Immature natural killer cell (primary cell): ENCODE data around the gene KRT14. TPM values are rescaled to one million over a fixed set of nuclear protein-coding genes. Genes with fewer than 3 reads are reported as not detected.
A peak's percentile ranks its signal among the peaks of the same experiment; 100 is the strongest.
"Not testable (repeated sequence)": the region's sequence is repeated elsewhere in the genome, so short reads cannot be mapped to it uniquely, and the experiment has no call there.

Source experiments
- DNase-seq, 3 donors: peaks; one replicate each; pipeline ENCODE4 v3.0.0; 2022; ENCODE audit warnings: mixed read lengths in 1 of 3
- H3K27ac Mint-ChIP-seq, 6 donors: one replicate each; pipeline ENCODE4 v1.8.0; 2020; ENCODE audit warnings: mixed read lengths in 6 of 6, mild to moderate bottlenecking in 5 of 6, inconsistent platforms in 4 of 6, moderate library complexity in 3 of 6
- H3K27me3 Mint-ChIP-seq, 3 donors: one replicate each; pipeline ENCODE4 v1.8.0; 2020 to 2021; ENCODE audit warnings: low read depth in 3 of 3, mild to moderate bottlenecking in 3 of 3, mixed read lengths in 3 of 3, moderate library complexity in 3 of 3, inconsistent platforms in 1 of 3
- H3K36me3 Mint-ChIP-seq, 3 donors: one replicate each; pipeline ENCODE4 v1.8.0; 2020; ENCODE audit warnings: mixed read lengths in 3 of 3, inconsistent platforms in 2 of 3, mild to moderate bottlenecking in 2 of 3
- H3K4me1 Mint-ChIP-seq, 2 donors: one replicate each; pipeline ENCODE4 v1.8.0; 2020; ENCODE audit warnings: inconsistent platforms in 2 of 2, mild to moderate bottlenecking in 2 of 2, mixed read lengths in 2 of 2, moderate library complexity in 1 of 2
- H3K4me3 Mint-ChIP-seq, 5 donors: one replicate each; pipeline ENCODE4 v1.8.0; 2020; ENCODE audit warnings: mild to moderate bottlenecking in 5 of 5, mixed read lengths in 5 of 5, inconsistent platforms in 3 of 5, moderate library complexity in 3 of 5
- H3K9me3 Mint-ChIP-seq, 6 donors: one replicate each; pipeline ENCODE4 v1.8.0; 2020; ENCODE audit warnings: mild to moderate bottlenecking in 6 of 6, mixed read lengths in 6 of 6, inconsistent platforms in 4 of 6, moderate library complexity in 3 of 6
- polyA plus RNA-seq, 3 donors: library from polyadenylated mRNA; unstranded; fragments of 300-500 nt; fragmentation: Illumina TruSeq; gene quantifications; one replicate each; pipeline ENCODE4 v1.2.3, GENCODE V29; 2021

The KRT14 gene
- polyA plus RNA-seq, 3 donors from 2014 or later = not detected

DNA sequence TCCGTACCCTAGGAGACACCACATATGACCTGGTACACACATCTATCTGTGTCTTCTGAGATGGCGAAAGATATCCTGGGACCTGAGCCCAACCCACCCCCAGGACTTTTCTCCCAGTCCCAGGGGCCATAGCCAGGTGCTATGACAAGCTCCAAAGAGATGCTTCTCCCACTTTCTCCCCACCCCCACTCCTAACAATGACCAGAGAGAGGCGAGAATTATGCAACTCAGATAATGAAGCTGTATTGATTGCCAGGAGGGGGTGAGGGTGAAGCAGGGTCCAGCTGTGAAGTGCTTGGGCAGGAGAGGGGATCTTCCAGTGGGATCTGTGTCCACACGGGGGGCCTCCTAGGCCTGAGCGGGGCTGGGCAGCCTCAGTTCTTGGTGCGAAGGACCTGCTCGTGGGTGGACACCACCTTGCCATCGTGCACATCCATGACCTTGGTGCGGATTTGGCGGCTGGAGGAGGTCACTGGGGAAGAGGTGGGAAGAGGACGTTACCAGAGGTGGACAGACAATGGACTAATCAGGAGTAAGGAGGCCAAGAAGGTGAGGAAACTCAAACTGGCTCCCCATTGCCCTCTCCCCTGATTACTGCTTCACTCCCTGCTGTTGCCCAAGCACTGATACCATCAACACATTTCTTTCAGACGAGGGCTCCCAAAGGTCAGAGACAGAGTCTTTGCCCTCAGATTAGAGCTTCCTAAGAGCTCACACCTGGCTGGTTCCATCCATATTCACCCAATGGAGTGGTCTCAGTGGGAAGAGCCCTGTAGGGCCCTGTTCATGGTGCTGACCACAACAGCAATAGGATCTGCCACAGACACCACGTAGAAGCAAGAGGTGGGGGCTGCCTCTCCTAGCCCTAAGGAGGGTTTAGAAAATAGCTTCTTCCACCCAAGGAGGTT, 4.4 kb downstream of the KRT14 start:
- H3K4me3 Mint-ChIP-seq, H3K27ac Mint-ChIP-seq, H3K9me3 Mint-ChIP-seq, H3K4me1 Mint-ChIP-seq, DNase-seq, H3K36me3 Mint-ChIP-seq: not testable (repeated sequence)
- H3K27me3 Mint-ChIP-seq = peaks cover 2 to 15% (median 7%) of the 10 kb centered on the region in 3 donors

DNA sequence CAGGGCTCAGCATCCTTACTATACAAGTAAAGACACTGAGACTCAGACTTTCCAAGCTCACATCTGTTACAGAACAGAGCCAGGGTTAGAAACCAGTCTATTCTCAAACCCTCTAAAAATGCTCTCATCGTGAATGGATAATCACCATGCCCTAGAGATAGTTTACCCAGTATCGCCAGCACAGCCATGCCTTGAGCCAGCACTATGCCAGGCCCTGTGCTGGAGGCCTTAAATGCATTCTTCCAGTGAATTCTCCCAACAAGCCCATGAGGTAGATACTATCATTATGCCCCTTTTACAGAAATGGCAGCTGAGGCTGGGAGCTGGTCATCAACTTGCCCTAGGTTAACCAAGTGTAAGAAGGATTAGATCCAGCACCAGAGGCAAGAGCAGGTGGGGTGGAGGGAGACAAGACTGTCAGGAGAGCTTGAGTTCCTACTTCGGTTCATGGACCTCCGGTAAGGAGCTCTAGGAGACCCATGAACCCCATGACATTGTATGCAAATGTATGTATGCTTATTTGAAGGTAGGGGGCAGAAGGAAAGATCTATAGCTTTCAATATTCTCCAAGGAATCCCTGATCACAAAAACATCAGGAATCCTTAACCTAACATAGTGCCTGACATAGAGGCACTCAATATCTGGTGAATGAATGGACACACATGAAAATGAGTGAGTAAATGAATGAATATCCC, 5.2 kb downstream of the KRT14 start:
- Mint-ChIP-seq H3K4me1 (no peaks in the 10 kb centered on the region), H3K36me3 (no peaks in the 10 kb centered on the region), H3K9me3 (no peaks in the 10 kb centered on the region), H3K27me3 (peaks cover 2 to 15% (median 8%) of the 10 kb centered on the region in 3 donors), H3K4me3 (no peak overlapping the region), H3K27ac (no peak overlapping the region)
- no peak for DNase-seq

- Mint-ChIP-seq H3K4me3 (no peak overlapping the region), H3K27ac (no peak overlapping the region), H3K9me3 (no peaks in the 10 kb centered on the region), H3K4me1 (no peaks in the 10 kb centered on the region), H3K27me3 (peaks cover 2 to 15% (median 8%) of the 10 kb centered on the region in 3 donors), H3K36me3 (no peaks in the 10 kb centered on the region)
- no peak for DNase-seq
Observed at GRCh38 chr17:41580687-41581365, 5.9 kb downstream of the KRT14 start.

DNA sequence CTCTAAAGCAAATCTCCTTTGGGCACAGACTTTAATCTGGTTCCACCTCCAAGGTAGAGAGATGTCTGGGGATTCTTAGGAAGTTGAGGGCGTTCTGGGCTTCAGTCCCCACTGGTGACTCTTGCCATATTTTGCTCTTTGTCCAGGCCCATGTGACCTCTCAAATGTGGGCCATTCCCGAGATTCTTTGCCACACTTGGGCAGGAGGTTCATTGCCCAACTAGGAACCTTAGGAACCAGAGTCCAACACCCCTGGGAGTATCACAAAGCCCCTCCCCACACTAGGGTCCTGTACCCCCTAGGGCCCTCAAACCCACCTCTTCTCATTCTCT, 6.5 kb downstream of the KRT14 start:
- H3K4me1 Mint-ChIP-seq = no peaks in the 10 kb centered on the region
- H3K9me3 Mint-ChIP-seq = no peaks in the 10 kb centered on the region
- no peak overlapping the region for H3K27ac Mint-ChIP-seq

DNA sequence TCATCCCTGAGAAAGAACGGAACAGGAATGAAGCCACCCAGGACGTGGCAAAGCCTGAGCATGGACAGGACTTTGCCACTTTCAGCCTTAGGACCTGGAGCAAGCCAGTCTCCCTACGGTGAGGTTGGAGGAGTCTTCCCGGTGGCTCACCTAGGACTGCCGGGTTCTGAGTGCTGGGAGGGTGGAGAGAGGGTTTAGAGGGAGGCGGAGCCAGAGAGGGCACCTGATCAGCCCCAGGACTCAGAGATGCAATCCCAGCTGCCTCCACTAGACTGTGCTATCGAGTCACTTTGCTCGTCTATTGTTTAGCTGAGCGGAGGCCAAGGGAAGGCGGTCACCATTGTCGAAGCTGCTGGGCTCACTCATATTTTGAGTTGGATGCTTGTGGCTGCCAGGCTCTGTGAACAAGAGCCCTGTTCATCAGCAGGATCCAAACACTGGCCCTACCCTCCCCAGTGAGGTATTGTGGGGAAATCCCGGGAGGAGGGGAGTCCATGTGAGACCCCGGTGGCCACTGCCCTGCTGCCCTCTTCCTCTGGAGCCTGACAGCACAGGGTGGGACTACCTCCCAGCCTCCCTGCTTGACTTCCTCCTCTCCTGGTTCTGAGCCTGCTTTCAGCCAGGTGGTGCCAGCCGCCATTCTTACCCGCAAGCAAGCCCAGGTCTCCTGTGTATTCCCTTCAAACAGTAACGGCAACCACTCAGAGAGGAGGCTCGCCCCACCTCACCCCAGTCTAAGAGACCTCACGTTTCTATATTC, 7.0 kb downstream of the KRT14 start:
- DNase-seq = peak; percentile 39 to 45 (median 44)
- Mint-ChIP-seq H3K4me3 (no peak overlapping the region), H3K36me3 (no peaks in the 10 kb centered on the region), H3K9me3 (no peaks in the 10 kb centered on the region), H3K27me3 (peaks cover 2 to 18% (median 8%) of the 10 kb centered on the region in 3 donors), H3K4me1 (no peaks in the 10 kb centered on the region), H3K27ac (no peak overlapping the region)

More for the DNA sequence above, 6.5 kb downstream of the KRT14 start:
- Mint-ChIP-seq H3K27me3 (peaks cover 2 to 15% (median 8%) of the 10 kb centered on the region in 3 donors), H3K4me3 (no peak overlapping the region), H3K36me3 (no peaks in the 10 kb centered on the region)
- DNase-seq = no peak

DNA sequence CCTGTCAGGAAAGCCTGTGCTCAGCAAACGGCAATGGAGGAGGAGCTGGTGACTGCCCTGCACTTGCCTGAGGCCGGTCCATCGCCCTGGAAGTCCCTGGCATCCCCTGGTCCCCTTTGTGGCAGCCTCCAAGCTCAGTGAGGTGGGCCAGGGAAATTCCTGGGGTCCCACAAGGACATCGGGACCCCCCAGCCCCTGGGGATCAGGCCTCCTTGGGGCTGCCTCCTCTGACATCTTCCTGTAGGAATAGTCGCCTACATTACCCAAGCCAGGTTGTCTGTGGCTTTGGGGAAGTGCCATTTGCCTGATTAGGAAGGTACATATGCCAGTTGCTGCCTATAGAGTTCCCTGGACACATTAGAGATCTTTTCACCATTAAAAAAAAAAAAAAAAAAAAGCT, 7.7 kb downstream of the KRT14 start:
- H3K4me3 Mint-ChIP-seq = no peak overlapping the region
- DNase-seq = no peak
- no peaks in the 10 kb centered on the region for H3K36me3 Mint-ChIP-seq
- peaks cover 2 to 12% (median 8%) of the 10 kb centered on the region in 3 donors for H3K27me3 Mint-ChIP-seq
- no peak overlapping the region for H3K27ac Mint-ChIP-seq
- no peaks in the 10 kb centered on the region for H3K9me3 Mint-ChIP-seq
- no peaks in the 10 kb centered on the region for H3K4me1 Mint-ChIP-seq

- no peaks in the 10 kb centered on the region for H3K4me1 Mint-ChIP-seq
- no peak overlapping the region for H3K4me3 Mint-ChIP-seq
- H3K9me3 Mint-ChIP-seq = no peaks in the 10 kb centered on the region
- peaks cover 2 to 12% (median 9%) of the 10 kb centered on the region in 3 donors for H3K27me3 Mint-ChIP-seq
- no peaks in the 10 kb centered on the region for H3K36me3 Mint-ChIP-seq
- no peak overlapping the region for H3K27ac Mint-ChIP-seq
- DNase-seq = no peak
Observed at GRCh38 chr17:41578538-41578937, 8.2 kb downstream of the KRT14 start.

- H3K4me1 Mint-ChIP-seq, H3K36me3 Mint-ChIP-seq, H3K4me3 Mint-ChIP-seq, H3K9me3 Mint-ChIP-seq, DNase-seq, H3K27ac Mint-ChIP-seq: not testable (repeated sequence)
- peaks cover 0 to 15% (median 11%) of the 10 kb centered on the region in 3 donors for H3K27me3 Mint-ChIP-seq
Observed at GRCh38 chr17:41576740-41577139, 10.0 kb downstream of the KRT14 start.

DNA sequence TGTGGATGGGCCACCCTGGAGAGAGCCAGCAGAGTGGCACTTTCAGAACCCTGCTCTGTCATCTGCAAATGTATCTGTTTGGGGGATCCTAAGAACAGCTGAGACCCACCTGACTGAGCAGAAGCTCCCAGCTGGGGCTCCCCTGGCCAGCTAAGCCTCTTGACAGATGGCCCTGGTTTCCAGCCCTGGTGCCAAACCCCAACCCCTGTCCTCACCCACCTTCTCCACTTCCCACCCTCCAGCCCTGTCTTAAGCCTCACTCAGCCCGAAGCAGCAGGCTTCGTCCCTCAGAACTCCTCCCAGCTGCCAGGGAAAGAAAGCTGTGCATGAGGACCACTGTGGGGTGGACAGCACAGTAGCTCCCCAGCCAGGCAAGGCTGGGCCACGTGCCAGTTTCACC, 11.4 kb downstream of the KRT14 start:
- H3K9me3 Mint-ChIP-seq = no peaks in the 10 kb centered on the region
- DNase-seq = no peak
- H3K36me3 Mint-ChIP-seq = no peaks in the 10 kb centered on the region
- no peaks in the 10 kb centered on the region for H3K4me1 Mint-ChIP-seq
- no peak overlapping the region for H3K27ac Mint-ChIP-seq
- no peak overlapping the region for H3K4me3 Mint-ChIP-seq
- peaks cover 0 to 17% (median 12%) of the 10 kb centered on the region in 3 donors for H3K27me3 Mint-ChIP-seq

DNA sequence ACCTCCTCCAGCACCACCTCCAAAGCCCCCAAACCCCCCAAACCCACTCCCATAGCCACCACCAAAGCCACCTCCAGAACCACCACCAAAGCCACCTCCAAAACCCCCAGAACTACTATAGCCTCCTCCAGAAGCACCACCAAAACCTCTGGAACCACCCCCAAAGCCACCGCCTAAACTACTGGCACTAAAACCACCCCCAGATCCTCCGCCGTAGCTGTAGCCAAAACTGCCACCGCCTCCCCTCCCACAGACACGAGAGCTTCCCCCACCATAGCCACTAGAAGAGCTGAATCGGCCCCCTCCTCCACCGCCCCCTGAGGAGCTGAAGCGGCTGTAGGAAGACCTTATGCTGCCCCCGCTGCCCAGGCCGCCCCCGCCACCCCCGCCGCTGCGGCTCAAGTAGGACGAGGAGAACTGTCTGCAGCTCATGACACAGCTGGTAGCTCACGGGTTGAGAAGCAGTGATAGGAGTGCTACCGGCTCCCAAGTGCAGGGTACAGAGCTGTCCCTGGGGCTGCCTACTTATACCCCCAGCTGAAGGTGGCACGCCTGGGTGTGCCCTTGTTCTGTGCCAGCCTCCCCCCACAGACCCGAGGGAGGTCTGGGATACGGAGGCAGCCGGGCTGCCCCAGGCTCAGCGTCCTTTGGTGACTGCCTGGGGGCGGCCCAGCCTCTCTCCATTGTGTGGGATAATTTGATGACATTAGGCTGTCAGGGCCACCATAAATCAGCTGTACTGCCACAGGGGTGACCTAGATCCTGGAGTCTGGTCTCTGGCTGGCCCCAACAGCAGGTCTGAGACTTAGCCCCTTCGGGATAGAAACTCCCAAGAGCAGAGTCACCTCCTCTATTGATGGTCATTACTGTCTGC, 14.9 kb downstream of the KRT14 start, which contains the start of gene KRT9:
KRT9 (minus strand) TSS at position 499 of the 874 bp plus-strand sequence; CDS start at position 432, 67 bp downstream.
- peaks cover 9 to 18% of the 10 kb centered on the region in 2 donors for H3K4me1 Mint-ChIP-seq
- DNase-seq = no peak
- H3K27ac Mint-ChIP-seq = peak within 1 kb of the TSS in 1 of 6 donors; percentile 12
- no peaks in the 10 kb centered on the region for H3K36me3 Mint-ChIP-seq
- H3K27me3 Mint-ChIP-seq = peaks cover 3 to 17% (median 6%) of the 10 kb centered on the region in 3 donors
- H3K9me3 Mint-ChIP-seq = peaks cover 0 to 18% (median 6%) of the 10 kb centered on the region in 6 donors
- no peak within 1 kb of the TSS for H3K4me3 Mint-ChIP-seq

GRCh38 chr17:41567317-41567716, 19.4 kb downstream of the KRT14 start:
- H3K4me3 Mint-ChIP-seq = no peak overlapping the region
- H3K36me3 Mint-ChIP-seq = no peaks in the 10 kb centered on the region
- H3K27me3 Mint-ChIP-seq = peaks cover 3 to 8% (median 5%) of the 10 kb centered on the region in 3 donors
- H3K4me1 Mint-ChIP-seq = peaks cover 11 to 20% of the 10 kb centered on the region in 2 donors
- H3K9me3 Mint-ChIP-seq = peaks cover 0 to 20% (median 7%) of the 10 kb centered on the region in 6 donors
- DNase-seq = peak in 2 of 3 donors; percentile 10 to 11
- H3K27ac Mint-ChIP-seq = peak overlapping the region; percentile 53 to 92 (median 82)

GRCh38 chr17:41565338-41565737, 21.4 kb downstream of the KRT14 start:
- no peak overlapping the region for H3K27ac Mint-ChIP-seq
- H3K9me3 Mint-ChIP-seq = peaks cover 0 to 20% (median 7%) of the 10 kb centered on the region in 6 donors
- no peaks in the 10 kb centered on the region for H3K36me3 Mint-ChIP-seq
- peaks cover 4 to 8% (median 5%) of the 10 kb centered on the region in 3 donors for H3K27me3 Mint-ChIP-seq
- H3K4me3 Mint-ChIP-seq = no peak overlapping the region
- peaks cover 11 to 20% of the 10 kb centered on the region in 2 donors for H3K4me1 Mint-ChIP-seq
- no peak for DNase-seq
